Measurements from ENCODE around the gene GRIN1. TPM values are rescaled to one million over a fixed set of nuclear protein-coding genes. Genes with fewer than 3 reads are reported as not detected.
A peak's percentile ranks its signal among the peaks of the same experiment; 100 is the strongest.

GRIN1 gene
- total and polyA plus RNA-seq, 2 of the 13 experiments (the other 11 are each of a cell fraction or from before 2014, with no cell fraction given), result 0.13 TPM; not detected in 1

GRCh38 chr9:137138722-137139467 lies at the start of gene GRIN1 (continued):
- TF ChIP-seq NR0B2 (CRISPR knock-in tag; IDR thresholded peaks at IDR 0.05), result peak; percentile 73; the same call in 1 of the 2 replicates
- peak; percentile 80; the same call in 1 of the 2 replicates for TF ChIP-seq ZNF441 (CRISPR knock-in tag; IDR thresholded peaks at IDR 0.05; ENCODE audit: borderline replicate concordance)
- 0 out of 2 replicates have a peak, but pooled peaks have one; percentile 54 for TF ChIP-seq MED13 (CRISPR knock-in tag; IDR thresholded peaks at IDR 0.05)
- TF ChIP-seq NFYC (CRISPR knock-in tag; IDR thresholded peaks at IDR 0.05), result no peak
- TF ChIP-seq CCDC6 (CRISPR knock-in tag; IDR thresholded peaks at IDR 0.05), result peak; percentile 77; the same call in 1 of the 2 replicates
- TF ChIP-seq KDM1A (CRISPR knock-in tag; IDR thresholded peaks at IDR 0.05), result no peak
- TF ChIP-seq CREB3 (CRISPR knock-in tag; IDR thresholded peaks at IDR 0.05), result peak; percentile 66; the same call in 1 of the 2 replicates
- no peak for TF ChIP-seq TBX2 (CRISPR knock-in tag; IDR thresholded peaks at IDR 0.05; ENCODE audit: borderline replicate concordance)

GRCh38 chr9:137089232-137089947 lies 49.6 kb upstream of the GRIN1 start:
- Histone ChIP-seq H3K27me3 (ENCODE audit: control insufficient read depth in 1 of 2, insufficient read depth in 2 of 2, low read length in 2 of 2) (no peaks in the 10 kb centered on the region; a peak in 1 of 5 replicates), H3K4me3 (replicated peaks in 1 of 3; ENCODE audit: insufficient read depth in 1 of 3, low read depth in 2 of 3, low read length in 3 of 3) (no peak overlapping the region), H3K4me2 (ENCODE audit: low read depth, low read length) (no peak overlapping the region), H3K79me2 (ENCODE audit: insufficient read depth, low read length) (peaks cover 8% of the 10 kb centered on the region), H3K9ac (ENCODE audit: insufficient read depth, low read depth, low read length) (no peak overlapping the region), H3K9me3 (ENCODE audit: low read length) (no peaks in the 10 kb centered on the region), H3K4me1 (ENCODE audit: insufficient read depth, low read length) (peaks cover 42% of the 10 kb centered on the region), H2AFZ (ENCODE audit: low read length) (no peak overlapping the region), H3K27ac (ENCODE audit: extremely low read length, insufficient read depth, low read length) (no peak overlapping the region), H3K36me3 (replicated peaks in 1 of 2; ENCODE audit: control insufficient read depth in 1 of 2, insufficient read depth in 2 of 2, low read length in 2 of 2) (peaks cover 3 to 11% of the 10 kb centered on the region in 2 experiments; a peak in 2 of 5 replicates), H4K20me1 (ENCODE audit: insufficient read depth, low read length) (no peaks in the 10 kb centered on the region)
- in situ Hi-C loops (cut with HindIII; ENCODE audit: extremely low pct_ligation_motif_present, low pct_unique_long_range_greater_than_20kb) (no loop called here), intact Hi-C loops (cut with micrococcal nuclease; ENCODE audit: unreplicated experiment) (no loop called here)
- BruUV-seq (replicated peaks), result no TSS peak
- ATAC-seq (no peak), DNase-seq (ENCODE audit: low spot score) (no peak), FAIRE-seq (no peak)
- ChIA-PET CTCF (ENCODE audit: low intra/inter-chr PET ratio, low total read pairs) (no interaction called here), POLR2A (no interaction called here)
- WGBS (ENCODE audit: low lambda C conversion rate), result 91% methylated on average over 11 of the region's 11 CpGs
- no peak for TF ChIP-seq ZNF777 (CRISPR knock-in tag; IDR thresholded peaks at IDR 0.05)
- no peak for TF ChIP-seq PHB2 (IDR thresholded peaks at IDR 0.05; ENCODE audit: partially characterized antibody)
- no peak for TF ChIP-seq SMARCC2 (IDR thresholded peaks at IDR 0.05)
- no peak for TF ChIP-seq SOX5 (CRISPR knock-in tag; IDR thresholded peaks at IDR 0.05; ENCODE audit: borderline replicate concordance)
- TF ChIP-seq HHEX (CRISPR knock-in tag; IDR thresholded peaks at IDR 0.05), result no peak
- no peak for TF ChIP-seq KDM4B (CRISPR knock-in tag; IDR thresholded peaks at IDR 0.05)
- TF ChIP-seq ZFP36L2 (CRISPR knock-in tag; IDR thresholded peaks at IDR 0.05), result no peak
- no peak for TF ChIP-seq ZNF264 (CRISPR knock-in tag; IDR thresholded peaks at IDR 0.05)
- no peak for TF ChIP-seq GABPA (IDR thresholded peaks at IDR 0.05; ENCODE audit: low read depth, low read length)
- no peak for TF ChIP-seq GABPA (CRISPR knock-in tag; IDR thresholded peaks at IDR 0.05; ENCODE audit: low read depth)
- TF ChIP-seq TFDP2 (CRISPR knock-in tag; IDR thresholded peaks at IDR 0.05), result no peak
- no peak for TF ChIP-seq GRHL1 (CRISPR knock-in tag; conservative IDR thresholded peaks at IDR 0.05)

All from HepG2 (cell line).